ENCODE results near the gene ERC2.

DNA sequence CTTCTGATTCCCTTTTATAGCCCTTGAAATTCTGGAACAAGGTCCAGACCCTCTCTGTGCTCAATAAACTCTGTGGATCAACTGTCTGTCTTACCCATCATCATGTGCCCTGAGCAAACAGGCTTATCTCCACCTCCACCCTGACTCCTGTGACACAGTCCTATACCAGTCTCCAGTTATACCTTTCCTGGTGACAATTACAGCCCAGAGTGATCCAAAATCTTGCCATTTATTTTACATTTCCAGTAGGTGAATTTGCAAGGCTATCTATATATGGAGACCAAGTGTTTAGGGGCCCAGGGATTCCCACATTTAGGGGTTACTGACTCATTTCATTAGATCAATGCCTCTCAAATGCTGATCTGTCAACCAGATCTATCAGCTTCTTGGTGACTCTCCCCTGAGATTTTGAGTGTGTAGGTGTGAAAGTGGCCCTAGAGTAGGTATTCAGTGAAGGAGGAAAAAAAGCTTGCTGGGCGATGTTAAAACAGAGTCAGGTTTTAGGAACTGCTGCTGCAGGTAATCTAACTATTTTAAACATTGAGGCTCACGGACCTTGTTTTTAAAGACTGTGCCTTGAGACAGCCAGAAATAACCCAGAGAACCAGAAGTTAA, 751.5 kb downstream of the ERC2 start:
- no peak for TF ChIP-seq EP300 (IDR thresholded peaks at IDR 0.05)
- no peak for TF ChIP-seq POLR2A (IDR thresholded peaks at IDR 0.05)
- TF ChIP-seq, protein P1, sequence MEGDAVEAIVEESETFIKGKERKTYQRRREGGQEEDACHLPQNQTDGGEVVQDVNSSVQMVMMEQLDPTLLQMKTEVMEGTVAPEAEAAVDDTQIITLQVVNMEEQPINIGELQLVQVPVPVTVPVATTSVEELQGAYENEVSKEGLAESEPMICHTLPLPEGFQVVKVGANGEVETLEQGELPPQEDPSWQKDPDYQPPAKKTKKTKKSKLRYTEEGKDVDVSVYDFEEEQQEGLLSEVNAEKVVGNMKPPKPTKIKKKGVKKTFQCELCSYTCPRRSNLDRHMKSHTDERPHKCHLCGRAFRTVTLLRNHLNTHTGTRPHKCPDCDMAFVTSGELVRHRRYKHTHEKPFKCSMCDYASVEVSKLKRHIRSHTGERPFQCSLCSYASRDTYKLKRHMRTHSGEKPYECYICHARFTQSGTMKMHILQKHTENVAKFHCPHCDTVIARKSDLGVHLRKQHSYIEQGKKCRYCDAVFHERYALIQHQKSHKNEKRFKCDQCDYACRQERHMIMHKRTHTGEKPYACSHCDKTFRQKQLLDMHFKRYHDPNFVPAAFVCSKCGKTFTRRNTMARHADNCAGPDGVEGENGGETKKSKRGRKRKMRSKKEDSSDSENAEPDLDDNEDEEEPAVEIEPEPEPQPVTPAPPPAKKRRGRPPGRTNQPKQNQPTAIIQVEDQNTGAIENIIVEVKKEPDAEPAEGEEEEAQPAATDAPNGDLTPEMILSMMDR (IDR thresholded peaks at IDR 0.05): no peak

All from ovary (tissue), 3 donors.